HL-60/S4 treated with retinoic acid at 250 ng/mL for 4 days and 3 days (cell line): Measurements from ENCODE around the gene CD151.

ENCODE experiments used
- in situ Hi-C: fragments of 300-500 bp; cut with MboI; formaldehyde crosslinking; loops from 2 replicates; pipeline ENCODE4 v1.7.0; 2022; ENCODE audit warnings: low sequenced_read_pairs

CD151 gene

GRCh38 chr11:855330-855674, 22.6 kb downstream of the CD151 start:
- in situ Hi-C loops, result loop anchor here (25.0 kb wide), 1 partner anchor 182 kb away; the partner anchor contains the start of gene MUC6

GRCh38 chr11:855796-856195, 23.0 kb downstream of the CD151 start:
- in situ Hi-C loops, result loop anchor here (25.0 kb wide), 1 partner anchor 182 kb away; the partner anchor contains the start of gene MUC6

GRCh38 chr11:856397-856796, 23.6 kb downstream of the CD151 start:
- in situ Hi-C loops, result loop anchor here (25.0 kb wide), 1 partner anchor 181 kb away; the partner anchor contains the start of gene MUC6

- in situ Hi-C loops, result loop anchor here (25.0 kb wide), 1 partner anchor 179 kb away; the partner anchor contains the start of gene MUC6
Observed at GRCh38 chr11:858053-858761, 25.5 kb downstream of the CD151 start.

DNA sequence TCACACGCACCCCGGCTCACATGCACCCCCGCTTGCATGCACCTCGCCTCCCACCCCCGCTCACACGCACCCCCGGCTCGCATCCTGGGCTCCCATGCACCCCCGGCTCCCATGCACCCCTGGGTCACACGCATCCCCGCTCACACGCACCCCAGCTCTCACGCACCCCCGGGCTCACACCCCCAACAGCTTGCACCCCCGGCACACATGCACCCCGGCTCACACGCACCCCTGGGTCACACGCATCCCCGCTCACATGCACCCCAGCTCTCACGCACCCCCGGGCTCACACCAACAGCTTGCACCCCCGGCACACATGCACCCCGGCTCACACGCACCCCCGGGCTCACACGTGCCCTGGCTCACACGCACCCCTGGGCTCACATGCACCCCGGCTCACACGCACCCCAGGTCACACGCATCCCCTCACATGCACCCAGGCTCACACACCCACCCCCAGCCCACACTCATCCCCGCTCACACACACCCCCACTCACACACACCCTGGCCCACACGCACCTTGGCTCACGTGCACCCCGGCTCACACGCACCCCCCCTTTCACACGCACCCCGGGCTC, 26.1 kb downstream of the CD151 start:
- in situ Hi-C loops, result loop anchor here (25.0 kb wide), 1 partner anchor 178 kb away; the partner anchor contains the start of gene MUC6

DNA sequence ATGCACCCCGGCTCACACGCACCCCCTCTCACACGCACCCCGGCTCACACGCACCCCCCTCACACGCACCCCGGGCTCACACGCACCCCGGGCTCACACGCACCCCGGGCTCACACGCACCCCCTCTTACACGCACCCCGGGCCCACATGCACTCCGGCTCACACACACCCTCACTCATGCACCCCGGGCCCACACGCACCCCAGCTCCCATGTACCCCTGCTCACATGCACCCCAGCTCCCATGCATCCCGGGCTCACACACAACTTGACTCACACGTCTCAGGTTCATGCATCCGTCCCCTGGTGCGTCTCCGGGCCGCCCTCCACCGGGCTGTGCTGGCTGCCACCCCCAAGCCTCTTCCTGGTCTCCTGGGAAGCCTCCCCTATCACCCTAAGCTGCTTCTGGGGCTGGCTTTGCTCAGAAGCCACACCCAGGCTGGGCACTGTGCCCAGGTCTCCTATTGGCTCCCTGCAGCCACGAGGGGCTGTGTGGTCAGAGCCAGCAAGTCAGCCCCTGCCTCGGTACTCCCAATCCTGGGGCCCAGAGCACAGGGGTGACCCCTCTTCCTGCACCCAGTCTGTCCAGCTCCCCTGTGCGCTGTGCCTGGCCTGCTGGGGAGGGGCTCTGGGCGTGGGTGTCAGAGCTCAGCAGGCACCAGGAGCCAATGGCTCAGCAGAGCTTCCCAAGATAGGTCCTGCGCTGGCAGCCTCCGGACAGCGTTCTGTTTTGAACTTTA, 26.8 kb downstream of the CD151 start:
- in situ Hi-C loops, result loop anchor here (25.0 kb wide), 1 partner anchor 178 kb away; the partner anchor contains the start of gene MUC6

- in situ Hi-C loops, result loop anchor here (25.0 kb wide), 1 partner anchor 177 kb away; the partner anchor contains the start of gene MUC6
Observed at GRCh38 chr11:860234-861104, 27.7 kb downstream of the CD151 start.

- in situ Hi-C loops, result loop anchor here (25.0 kb wide), 1 partner anchor 176 kb away; the partner anchor contains the start of gene MUC6
Observed at GRCh38 chr11:861105-861479, 28.3 kb downstream of the CD151 start.

DNA sequence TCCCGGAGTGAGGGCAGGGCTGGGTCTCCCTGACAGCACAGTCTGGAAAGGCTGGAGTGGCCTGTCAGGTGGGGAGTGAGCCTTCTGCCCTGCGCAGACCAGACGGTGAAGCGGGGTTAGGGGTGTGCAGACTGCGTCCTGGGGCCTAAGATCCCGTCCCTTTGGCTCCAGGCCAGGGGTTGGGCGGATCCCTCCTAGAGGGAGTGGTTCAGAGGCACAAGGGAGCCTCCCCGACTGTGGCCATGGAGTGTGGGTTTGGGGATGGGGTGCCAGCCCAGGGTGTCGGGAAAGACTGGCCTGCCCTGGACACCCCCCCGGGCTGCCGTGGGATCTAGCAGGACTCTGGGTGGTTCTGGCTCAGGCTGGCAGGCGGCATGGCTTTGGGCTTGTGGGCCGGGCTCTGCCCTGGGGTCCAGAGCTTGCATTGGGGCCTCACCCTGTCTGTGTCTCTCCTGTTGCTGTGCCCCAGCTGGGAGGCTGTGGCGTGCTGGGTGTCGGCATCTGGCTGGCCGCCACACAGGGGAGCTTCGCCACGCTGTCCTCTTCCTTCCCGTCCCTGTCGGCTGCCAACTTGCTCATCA, 29.4 kb downstream of the CD151 start:
- in situ Hi-C loops, result loop anchor here (25.0 kb wide), 1 partner anchor 175 kb away; the partner anchor contains the start of gene MUC6

GRCh38 chr11:862696-863022, 29.9 kb downstream of the CD151 start:
- in situ Hi-C loops, result loop anchor here (25.0 kb wide), 1 partner anchor 175 kb away; the partner anchor contains the start of gene MUC6

- in situ Hi-C loops, result loop anchor here (25.0 kb wide), 1 partner anchor 174 kb away; the partner anchor contains the start of gene MUC6
Observed at GRCh38 chr11:863023-863909, 30.5 kb downstream of the CD151 start.

DNA sequence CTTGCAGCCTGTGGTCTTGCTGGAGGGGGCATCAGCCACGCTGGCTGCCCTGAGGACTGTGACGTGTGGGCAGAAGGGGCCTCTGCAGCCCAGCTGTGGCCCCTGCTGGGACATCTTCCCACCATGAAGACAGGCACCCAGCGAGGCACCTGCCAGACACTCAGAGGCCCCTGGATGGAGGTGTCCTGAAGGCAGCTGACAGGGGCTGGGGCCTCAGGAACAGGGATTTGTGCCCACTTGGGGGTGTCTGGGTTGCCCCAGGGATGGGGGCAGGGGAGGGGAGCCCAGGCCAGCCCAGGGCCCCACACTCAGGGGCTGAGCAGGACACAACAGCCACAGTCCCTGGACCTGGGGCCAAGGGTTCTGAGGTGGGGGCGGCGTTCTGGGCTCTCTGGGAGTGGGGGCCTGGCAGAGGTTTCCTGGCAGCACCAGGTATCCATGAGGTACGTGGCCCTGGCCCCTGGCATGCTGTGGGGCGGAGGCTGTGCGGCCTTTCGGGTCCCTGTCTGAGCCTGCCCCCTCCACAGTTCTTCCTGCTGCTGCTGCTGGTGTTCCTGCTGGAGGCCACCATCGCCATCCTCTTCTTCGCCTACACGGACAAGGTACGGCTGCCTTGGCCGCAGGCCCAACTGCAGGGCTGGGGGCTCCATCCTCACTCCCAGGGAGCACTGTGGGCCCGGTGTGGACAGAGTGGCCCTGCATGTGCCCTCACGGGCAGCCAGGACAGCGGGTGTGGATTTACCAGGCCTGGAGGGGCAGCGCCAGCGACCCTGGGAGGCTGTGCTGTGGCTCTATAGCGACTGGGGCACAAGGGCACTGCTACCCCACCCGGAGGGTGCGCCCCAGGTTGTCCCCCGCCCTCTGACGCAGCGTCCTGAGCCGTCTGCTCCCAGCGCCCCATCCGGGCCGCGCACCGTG, 31.4 kb downstream of the CD151 start:
- in situ Hi-C loops, result loop anchor here (25.0 kb wide), 1 partner anchor 173 kb away; the partner anchor contains the start of gene MUC6

DNA sequence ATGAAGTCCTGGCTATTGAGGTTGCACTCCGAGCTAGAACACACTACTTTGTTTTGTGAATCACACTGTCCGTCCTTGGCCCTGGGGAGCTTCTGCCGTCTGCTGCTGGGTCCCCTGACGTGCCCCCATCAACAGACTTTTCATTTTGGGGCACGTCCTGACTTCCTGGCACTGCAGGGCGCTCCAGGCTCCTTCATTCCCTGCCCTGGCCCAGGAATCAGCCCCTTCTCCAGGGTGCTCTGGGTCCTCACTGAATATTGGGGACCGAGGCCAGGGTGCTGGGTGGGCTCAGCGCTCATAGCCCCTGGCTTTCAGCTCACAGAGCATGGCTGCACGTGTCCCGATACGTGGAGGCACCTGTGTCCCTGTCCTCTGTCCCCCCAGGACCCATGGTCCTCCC, 32.1 kb downstream of the CD151 start:
- in situ Hi-C loops, result loop anchor here (25.0 kb wide), 1 partner anchor 172 kb away; the partner anchor contains the start of gene MUC6

DNA sequence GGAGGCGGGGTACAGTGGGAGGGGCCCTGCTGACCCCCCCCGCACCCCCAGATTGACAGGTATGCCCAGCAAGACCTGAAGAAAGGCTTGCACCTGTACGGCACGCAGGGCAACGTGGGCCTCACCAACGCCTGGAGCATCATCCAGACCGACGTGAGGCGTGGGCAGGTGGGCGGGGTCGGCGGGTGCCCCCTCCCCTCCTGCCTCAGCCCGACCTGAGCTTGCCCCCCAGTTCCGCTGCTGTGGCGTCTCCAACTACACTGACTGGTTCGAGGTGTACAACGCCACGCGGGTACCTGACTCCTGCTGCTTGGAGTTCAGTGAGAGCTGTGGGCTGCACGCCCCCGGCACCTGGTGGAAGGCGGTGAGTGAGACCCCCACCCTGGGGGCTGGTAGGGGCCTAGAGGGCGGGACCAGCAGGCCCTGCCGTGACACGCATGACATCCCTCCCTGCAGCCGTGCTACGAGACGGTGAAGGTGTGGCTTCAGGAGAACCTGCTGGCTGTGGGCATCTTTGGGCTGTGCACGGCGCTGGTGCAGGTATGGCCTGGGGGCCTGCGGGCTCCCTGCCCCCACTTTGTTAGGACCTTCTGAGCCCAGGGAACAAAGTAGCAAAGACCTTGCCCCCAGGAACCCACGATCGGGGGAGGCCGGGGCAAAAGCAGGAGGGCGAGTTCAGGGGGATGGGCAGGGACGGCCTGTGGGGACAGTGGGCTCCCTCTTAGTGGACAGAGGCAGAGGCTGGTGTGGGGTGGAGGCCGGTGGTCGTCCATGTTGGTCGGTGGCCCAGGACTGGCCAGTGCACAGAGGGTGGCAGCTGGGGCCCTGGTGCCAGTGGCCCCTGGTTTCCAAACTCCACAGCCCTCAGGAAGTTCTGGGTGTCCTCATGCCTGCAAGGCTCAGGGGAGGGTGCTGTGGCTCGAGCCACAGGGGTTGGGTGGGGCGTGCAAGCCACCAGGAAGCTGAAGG, 33.0 kb downstream of the CD151 start:
- in situ Hi-C loops, result loop anchor here (25.0 kb wide), 1 partner anchor 172 kb away; the partner anchor contains the start of gene MUC6

DNA sequence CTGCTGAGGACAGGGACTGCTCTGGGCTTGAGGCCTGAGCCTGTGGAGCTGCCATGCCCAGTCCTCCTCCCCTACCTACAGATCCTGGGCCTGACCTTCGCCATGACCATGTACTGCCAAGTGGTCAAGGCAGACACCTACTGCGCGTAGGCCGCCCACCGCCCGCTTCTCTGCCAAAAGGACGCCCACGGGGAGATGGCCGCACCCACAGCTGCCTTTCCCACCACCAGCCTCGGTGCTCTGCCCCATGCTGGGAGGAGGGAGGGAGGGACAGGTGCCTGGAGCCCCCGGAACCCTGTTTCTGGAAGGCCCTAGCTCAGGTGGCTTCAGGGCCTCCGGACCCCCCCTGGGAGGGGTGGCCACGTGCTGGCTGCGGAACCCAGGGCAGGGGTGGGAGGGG, 33.7 kb downstream of the CD151 start:
- in situ Hi-C loops, result loop anchor here (25.0 kb wide), 1 partner anchor 171 kb away; the partner anchor contains the start of gene MUC6

GRCh38 chr11:867856-868358, 35.2 kb downstream of the CD151 start:
- in situ Hi-C loops, result loop anchor here (25.0 kb wide), 1 partner anchor 169 kb away; the partner anchor contains the start of gene MUC6
